GM04503 (cell line): ENCODE data around the gene CFAP126.
"Not testable (repeated sequence)": the region's sequence is repeated elsewhere in the genome, so short reads cannot be mapped to it uniquely, and the experiment has no call there.

Experiments
- DNase-seq: peaks from one replicate; pipeline ENCODE4 v3.0.0-alpha.2; 2012; ENCODE audit warnings: low read depth

CFAP126 gene

DNA sequence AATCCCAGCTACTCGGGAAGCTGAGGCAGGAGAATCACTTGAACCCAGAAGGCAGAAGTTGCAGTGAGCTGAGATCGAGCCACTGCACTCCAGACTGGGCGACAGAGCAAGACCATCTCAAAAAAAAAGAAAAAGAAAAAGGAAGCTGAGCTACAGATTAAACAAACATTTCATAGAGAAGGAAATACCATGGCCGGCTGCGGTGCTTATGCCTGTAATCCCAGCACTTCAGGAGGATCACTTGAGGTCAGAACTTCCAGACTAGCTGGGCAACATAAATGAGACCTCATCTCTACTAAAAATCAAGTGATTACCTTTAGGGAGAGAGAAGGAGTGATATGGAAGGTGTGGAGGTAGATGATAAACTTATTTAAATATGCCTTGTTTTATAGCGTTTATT is 14.0 kb upstream of the CFAP126 start:
- no peak for DNase-seq

GRCh38 chr1:161379071-161379470 is 11.4 kb upstream of the CFAP126 start:
- no peak for DNase-seq

DNA sequence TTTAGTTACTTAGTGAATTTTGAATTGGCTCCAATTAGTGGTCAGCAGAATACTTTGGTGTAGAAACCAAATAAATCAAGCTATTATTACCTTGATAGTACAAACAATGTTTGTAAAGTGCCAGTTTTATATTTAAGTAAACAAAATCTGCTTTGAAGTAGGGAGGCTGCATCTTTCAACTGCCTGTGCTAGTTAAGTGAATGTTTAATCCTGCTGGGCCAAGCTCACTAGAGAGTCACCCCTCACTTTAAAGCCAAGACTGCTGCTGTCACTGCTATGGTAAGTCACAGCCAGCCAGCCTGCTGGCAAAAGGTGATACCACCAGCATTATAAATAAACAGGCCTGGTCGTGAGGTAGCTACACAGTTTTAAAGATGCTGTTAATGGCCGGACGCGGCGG is 10.3 kb upstream of the CFAP126 start:
- DNase-seq = no peak

DNA sequence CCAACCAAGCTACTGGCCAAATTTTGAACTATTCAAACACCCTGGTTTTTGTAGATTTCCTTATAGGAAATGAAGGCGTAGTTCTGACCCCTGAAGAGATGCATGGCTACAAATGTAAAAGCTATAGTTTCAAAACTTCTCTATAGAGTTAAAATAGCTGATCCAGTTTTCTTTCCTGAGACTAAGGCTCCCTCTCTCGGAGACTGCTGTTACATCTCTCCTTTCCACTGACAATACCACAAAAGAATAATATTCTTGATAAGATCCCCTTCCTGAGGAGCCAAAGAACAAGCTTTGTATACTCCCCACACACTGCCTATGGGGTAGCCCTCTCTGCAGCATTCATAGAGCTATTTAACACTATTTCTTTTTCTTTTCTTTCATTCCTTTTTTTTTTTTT is 6.7 kb upstream of the CFAP126 start:
- no peak for DNase-seq

DNA sequence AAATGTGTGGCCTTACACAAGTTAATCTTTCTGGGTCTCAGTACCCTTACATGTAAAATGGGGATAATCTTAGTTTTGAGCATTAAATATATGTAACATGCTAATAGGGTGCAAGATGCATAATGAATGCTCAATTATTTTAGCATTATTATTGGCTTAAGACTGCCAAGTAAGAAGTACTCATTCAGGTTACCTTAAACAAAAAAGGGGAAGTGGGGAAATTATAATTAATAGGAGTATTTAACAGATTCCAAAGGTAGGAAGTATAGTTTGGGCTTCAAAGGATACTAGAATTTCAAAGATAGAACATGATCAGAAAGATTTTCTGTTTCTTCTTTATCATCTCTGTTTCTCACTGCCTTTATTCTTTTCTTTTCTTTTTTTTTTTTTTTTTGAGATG is 5.8 kb upstream of the CFAP126 start:
- DNase-seq = no peak

GRCh38 chr1:161365207-161365606 is 2.5 kb downstream of the CFAP126 start:
- DNase-seq = no peak

GRCh38 chr1:161364332-161364731 is 3.3 kb downstream of the CFAP126 start:
- DNase-seq = no peak

GRCh38 chr1:161359291-161359690 is 8.4 kb downstream of the CFAP126 start:
- DNase-seq = no peak

DNA sequence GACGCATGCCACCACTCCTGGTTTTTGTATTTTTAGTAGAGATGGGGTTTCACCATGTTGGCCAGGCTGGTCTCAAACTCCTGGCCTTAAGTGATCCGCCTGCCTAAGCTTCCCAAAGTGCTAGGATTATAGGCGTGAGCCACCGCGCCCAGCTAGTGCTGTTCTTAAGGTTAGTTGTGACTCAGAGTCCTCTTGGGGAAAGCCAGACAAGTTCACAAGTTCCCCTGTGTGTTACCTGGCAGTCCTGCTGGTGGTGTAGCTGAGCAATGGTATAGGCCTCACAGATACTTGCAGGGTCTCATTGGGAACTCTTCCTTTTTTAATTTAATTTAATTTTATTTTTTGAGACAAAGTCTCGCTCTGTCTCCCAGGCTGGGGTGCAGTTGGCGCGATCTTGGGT is 10.6 kb downstream of the CFAP126 start:
- DNase-seq = no peak

DNA sequence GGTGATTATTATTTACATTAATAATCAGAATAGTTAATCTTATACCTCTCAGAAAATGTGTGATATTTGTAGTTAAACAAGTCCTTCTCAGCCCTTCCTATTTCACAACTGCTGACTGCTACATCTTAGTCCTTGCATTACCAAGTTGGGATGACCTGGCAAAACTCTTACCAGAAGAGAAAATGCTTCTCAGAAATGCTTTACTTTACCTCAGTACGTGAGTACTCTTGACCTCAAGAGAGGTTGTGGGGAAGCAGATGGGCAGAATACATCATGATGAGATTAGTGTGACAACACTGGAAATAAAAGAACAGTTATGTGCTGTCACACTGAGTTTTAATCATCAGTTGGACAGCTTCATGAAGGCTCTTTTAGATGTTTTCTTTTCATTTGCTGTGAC is 16.2 kb downstream of the CFAP126 start:
- no peak for DNase-seq

GRCh38 chr1:161350671-161351070 is 17.0 kb downstream of the CFAP126 start:
- no peak for DNase-seq

DNA sequence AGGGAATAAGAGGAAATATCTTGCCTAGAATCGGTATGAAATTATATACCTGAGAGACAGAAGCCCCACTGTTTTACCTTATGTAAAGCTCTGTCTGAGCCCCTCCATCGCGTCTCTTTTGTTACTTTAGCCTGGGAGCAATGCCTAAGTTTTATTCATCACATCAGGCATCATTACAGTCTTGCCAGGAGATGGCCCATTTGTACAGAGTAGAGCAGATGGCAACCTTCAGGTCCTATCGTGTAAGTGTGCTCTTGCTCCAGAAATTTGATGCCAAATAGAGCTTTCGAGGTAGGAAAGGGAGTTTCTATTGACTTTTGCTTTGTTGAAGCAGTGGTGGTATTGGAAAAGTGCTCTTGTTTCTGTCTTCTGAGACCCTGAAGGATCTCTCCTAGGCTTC is 24.9 kb downstream of the CFAP126 start:
- no peak for DNase-seq

GRCh38 chr1:161342177-161342576 is 25.5 kb downstream of the CFAP126 start:
- no peak for DNase-seq

DNA sequence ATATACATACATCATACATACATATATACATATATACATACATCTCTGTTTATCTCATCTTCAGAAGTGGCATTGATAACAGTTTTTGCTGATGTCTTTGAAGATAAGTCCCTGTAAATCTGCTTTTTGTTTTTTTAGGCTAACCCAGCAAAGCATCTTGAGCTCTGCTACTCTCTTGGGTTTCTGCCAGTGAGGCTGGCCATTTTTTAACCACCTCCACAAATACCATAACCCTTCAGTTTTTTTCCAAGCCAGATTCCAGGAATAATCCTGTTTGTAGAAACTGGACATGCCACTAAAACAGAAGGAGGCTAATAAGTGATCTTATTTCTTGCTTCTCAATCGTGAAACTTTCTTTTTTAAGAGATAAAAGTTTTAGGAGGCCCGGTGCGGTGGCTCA is 31.9 kb downstream of the CFAP126 start:
- no peak for DNase-seq

- DNase-seq = no peak
Observed at GRCh38 chr1:161333166-161333565, 34.5 kb downstream of the CFAP126 start.

DNA sequence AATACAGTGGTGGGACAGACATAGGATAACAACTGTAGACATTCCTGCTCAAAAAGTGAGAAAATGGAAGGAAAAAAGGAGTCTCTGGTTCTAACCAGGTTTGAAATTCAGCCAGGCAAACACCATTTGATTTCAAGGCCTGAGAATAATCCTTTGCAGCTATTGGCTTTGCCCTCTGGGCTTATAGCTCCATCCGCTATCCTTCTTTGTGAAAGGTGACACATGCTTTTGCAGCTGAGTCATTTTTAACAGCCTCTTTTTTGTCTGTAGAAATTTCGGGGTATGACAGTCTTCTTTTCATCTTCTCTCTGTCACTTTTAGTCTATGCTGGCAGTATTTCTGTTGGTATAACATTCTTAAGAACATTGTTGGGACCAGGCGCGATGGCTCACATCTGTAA is 37.3 kb downstream of the CFAP126 start:
- DNase-seq = no peak

DNA sequence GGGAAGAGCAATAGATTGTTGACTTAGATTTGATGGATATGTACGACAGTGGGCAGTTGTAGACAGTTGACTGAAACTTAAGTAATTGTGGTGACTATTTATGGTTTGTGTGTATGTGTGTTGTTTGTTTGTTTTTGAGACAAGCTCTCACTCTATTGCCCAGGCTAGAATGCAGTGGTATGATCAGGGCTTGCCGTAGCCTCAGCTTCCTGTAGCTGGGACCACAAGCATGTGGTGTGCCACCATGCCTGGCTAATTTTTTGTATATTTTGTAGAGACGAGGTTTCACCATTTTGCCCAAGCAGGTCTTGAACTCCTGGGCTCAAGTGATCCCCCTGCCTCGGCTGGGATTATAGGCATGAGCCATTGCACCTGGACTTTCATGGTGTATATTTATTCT is 43.7 kb downstream of the CFAP126 start:
- DNase-seq = no peak

DNA sequence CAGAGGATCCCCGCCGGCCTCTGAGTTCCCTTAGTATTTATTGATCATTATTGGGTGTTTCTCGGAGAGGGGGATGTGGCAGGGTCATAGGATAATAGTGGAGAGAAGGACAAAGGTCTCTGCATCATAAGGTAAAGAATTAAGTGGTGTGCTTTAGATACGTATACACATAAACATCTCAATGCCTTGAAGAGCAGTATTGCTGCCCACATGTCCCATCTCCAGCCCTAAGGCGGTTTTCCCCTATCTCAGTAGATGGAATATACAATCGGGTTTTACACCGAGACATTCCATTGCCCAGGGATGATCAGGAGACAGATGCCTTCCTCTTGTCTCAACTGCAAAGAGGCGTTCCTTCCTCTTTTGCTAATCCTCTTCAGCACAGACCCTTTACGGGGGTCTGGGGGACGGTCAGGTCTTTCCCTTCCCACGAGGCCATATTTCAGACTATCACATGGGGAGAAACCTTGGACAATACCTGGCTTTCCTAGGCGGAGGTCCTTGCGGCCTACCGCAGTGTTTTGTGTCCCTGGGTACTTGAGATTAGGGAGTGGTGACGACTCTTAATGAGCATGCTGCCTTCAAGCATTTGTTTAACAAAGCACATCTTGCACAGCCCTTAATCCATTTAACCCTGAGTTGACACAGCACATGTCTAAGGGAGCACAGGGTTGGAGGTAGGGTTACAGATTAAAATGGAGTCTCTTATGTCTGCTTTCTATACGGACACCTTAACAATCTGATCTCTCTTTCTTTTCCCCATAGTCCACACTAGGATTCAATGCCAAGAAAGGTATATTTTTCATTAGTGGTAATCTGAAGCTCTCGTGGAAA is 51.6 kb downstream of the CFAP126 start:
- DNase-seq = not testable (repeated sequence)
